22Rv1 (cell line): ENCODE data around the gene ATR.
"Not testable (repeated sequence)": the region's sequence is repeated elsewhere in the genome, so short reads cannot be mapped to it uniquely, and the experiment has no call there.

Source experiments
- H3K27ac ChIP-seq: fragments of 450-650 bp; 2 replicates; pipeline ENCODE4 v1.5.1; 2017
- CTCF ChIP-seq: fragments of 450-650 bp; IDR thresholded peaks from 2 replicates; pipeline ENCODE4 v1.5.1; 2017; ENCODE audit warnings: mild to moderate bottlenecking
- ZFX ChIP-seq: fragments of 450-650 bp; IDR thresholded peaks from 2 replicates; pipeline ENCODE4 v1.6.1; 2017; ENCODE audit warnings: antibody characterized with exemption, borderline replicate concordance

ATR gene

DNA sequence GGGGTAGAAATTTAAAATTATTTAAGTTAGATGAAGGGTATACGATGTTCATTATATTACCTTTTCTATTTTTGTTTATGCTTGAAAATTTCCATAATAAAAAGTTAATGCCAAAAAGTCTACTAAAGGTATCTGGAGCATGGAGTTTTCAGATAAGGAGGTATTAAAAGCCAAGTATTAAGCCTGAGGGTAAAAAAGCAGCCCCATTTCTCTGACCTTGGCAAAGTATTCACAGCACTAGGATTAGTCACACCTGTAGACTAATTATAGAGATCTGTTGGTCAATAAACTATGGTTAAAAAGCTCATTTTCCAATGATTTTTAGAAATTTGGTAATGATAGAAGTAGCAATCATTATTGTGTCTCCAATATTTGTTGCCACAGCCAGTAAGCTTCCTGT lies 153.8 kb downstream of the ATR start:
- H3K27ac ChIP-seq: no peak overlapping the region

DNA sequence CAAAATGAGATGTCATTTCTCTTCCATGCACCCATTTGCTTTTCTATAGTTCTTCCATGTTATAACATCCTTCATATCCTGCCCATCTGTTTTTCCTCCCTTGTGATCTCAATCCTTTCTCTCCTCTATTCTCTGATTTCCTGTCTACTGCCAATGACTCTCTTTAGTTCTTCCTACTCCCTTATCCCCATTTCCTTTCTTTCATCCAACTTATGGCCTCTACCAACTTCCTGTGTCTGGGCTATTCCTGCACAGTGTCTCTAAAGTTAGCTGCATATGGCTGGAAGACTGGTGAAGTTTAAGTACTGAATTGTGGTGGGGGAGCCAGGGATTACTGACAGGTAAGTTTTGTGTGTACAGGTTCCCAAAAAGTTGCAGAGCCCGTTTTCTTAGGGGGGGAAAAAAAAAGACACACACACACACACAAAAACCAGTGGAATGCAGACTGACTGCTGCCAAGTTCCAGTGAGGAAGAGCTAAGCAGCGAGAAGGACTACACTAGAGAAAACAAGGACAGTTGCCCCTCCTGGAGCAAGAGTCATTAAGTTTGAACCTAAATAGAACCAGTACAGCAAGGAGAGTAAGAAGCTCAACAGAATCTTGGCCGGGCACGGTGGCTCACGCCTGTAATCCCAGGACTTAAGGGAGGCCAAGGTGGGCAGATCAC lies 159.5 kb downstream of the ATR start:
- TF ChIP-seq ZFX (no peak), CTCF (no peak)
- no peak overlapping the region for H3K27ac ChIP-seq

More for the DNA sequence above, 153.8 kb downstream of the ATR start:
- no peak for TF ChIP-seq CTCF
- TF ChIP-seq ZFX: no peak

DNA sequence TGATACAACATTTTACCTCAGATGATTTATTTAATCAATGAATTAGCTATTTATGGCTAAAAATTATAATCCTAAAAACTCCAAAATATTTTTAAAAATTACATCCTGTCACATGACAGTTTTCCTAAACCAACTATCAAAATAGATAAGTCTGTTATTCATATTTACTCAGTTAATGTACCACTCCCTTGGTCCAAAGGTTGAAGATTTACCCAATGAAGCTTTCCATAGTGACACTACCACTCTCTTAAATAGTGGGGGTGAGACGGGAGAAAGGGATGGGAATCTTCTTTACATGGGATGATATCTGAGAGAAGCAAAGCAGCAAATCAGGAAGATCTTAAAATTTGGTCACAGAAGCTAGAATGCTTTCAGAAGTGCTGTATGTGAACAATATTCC lies 161.2 kb downstream of the ATR start:
- TF ChIP-seq ZFX: no peak

DNA sequence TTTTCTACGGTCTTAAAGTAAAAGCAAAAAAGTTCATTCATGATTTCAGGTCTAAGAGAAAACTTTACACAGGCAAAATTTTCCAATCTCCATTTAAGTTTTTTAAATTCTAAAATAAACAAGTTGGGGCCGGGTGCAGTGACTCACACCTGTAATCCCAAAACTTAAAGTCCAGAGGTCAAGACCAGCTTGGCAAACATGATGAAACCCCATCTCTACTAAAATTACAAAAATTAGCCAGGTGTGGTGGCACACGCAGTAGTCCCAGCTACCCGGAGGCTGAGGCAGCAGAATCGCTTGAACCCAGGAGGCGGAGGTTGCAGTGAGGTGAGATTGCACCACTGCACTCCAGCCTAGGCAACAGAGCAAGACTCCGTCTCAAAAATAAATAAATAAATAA lies 178.0 kb downstream of the ATR start:
- not testable (repeated sequence) for H3K27ac ChIP-seq

More for the DNA sequence above, 161.2 kb downstream of the ATR start:
- H3K27ac ChIP-seq: no peak overlapping the region
